Putamen (tissue), 1 donor: ENCODE data around the gene MOAP1.
A peak's percentile ranks its signal among the peaks of the same experiment; 100 is the strongest.
"Not testable (repeated sequence)": the region's sequence is repeated elsewhere in the genome, so short reads cannot be mapped to it uniquely, and the experiment has no call there.

ENCODE experiments used
- DNase-seq: peaks from one replicate; pipeline ENCODE4 v3.0.0-alpha.2; 2016; ENCODE audit warnings: low spot score

Gene MOAP1

DNA sequence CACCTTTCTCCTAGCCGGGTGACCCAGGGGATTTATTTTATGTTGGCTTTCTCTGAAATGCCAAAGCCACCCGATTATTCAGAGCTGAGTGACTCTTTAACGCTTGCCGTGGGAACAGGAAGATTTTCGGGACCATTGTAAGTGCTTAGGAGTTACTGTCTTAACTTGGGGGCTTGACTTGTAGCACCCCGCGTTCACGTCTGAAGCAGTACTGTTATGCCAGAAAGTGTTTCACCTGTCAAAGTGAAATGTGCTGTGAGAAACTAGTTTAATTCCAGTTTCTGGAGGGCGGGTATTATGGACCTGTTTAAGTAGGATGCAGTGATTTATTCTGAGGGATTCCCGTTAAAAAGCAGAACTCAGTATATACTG, 638 bp upstream of the MOAP1 start:
- DNase-seq = no peak

DNA sequence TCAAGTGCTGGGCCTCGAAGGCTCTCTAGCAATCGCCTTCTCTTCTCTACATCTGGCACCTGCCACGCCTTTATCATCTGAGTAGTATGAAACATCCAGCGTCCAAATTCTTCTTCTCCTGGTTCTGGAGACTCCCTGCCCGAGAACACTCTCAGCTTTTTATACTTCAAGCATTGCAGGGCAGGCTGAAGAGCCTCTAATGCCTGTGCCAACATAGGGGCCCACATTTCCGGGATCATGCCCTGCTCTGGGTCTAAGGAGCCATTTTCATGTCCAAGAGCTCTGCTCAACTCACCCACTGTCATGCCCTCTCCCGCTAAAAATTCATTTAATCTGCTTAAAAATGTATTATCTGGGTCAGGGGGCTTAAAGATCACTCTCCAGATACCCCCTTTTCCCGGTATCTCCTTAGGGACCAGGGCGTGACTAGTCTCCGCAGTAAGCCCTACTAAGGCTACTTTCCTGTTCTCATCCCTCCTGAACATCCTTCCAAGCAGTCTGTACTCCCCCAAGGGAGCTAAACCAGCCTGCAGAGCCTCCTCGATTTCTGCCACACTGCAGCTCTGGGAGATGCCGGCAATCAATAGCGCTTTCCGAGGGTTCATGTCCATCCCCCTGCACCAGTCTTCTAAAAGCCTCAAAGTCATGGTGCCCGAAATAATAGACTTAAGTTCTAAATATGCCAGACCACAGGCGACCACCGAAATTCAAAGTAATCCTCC, 940 bp downstream of the MOAP1 start:
- no peak for DNase-seq

DNA sequence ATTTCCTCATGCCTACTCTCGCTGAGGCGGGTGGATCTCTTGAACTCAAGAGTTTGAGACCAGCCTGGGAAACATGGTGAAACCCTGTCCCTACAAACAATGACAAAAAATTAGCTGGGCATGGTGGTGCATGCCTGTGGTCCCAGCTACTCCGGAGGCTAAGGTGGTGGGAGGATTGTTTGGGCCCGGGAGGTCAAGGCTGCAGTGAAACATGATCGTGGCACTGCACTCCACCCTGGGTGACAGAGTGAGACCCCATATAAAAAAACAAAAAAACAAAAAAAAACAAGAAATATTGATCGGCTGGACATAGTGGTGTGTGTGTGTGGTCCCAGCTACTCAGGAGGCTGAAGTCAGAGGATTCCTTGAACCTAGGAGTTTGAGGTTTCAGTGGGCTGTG, 9.2 kb downstream of the MOAP1 start:
- no peak for DNase-seq

DNA sequence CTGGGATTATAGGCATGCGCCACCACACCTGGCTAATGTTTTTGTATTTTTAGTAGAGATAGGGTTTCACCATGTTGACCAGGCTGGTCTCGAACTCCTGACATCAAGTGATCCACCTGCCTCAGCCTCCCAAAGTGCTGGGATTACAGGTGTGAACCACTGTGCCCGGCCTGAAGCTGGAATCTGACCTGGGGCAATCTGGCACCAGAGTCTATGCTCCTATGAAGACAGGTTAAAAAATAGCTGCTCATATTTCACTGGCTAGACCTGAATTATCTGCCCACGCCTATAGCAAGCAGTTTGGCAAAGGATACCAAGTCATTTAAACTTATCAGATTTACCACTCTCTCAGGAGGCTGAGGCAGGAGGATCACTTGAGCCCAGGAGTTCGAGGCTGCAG, 10.0 kb downstream of the MOAP1 start:
- DNase-seq = not testable (repeated sequence)

DNA sequence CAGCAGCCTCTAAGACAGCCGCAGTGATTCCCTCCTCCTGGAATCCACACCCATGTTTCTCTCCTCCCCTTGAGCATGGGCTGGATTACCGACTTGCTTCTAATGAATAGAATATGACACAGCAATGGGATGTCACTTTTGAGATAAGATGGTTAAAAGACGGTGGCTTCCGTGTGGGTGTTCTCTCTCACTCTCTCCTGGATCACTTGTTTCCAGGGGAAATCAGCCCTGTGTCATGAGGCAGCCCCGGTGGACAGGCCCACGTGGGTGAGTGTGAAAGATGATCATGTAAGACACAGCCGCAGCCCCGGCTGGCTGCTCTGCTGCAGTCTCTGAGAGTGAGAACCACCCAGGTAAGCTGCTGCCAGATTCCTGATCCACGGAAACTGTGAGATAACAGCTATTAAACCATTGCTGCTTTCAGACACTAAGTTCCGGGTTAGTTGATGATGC, 10.7 kb downstream of the MOAP1 start:
- peak; percentile 70 for DNase-seq

DNA sequence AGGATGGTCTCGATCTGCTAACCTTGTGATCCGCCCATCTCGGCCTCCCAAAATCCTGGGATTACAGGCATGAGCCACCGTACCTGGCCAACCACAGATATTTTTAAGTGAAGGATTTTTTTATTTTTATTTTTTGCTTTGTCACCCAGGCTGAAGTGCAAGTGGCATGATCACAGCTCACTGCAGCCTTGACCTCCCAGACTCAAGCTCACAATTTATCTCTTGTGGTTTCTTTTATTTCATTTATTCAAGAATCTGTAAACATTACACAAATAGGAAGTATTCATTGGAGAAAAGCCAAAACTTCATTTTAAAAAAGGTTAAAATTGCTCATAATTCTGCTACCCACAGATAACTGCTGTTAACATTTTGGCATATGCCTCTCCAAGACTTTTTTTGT, 13.3 kb downstream of the MOAP1 start:
- DNase-seq = no peak

DNA sequence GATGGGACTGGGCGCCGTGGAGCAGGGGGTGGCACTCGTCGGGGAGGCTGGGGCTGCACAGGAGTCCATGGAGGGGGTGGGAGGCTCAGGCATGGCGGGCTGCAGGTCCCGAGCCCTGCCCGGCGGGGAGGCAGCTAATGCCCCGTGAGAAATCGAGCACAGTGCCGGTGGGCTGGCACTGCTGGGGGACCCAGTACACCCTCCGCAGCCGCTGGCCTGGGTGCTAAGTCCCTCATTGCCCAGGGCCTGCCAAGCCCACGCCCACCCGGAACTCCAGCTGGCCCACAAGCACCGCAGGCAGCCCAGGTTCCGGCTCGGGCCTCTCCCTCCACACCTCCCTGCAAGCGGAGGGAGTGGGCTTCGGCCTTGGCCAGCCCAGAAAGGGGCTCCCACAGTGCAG, 14.6 kb downstream of the MOAP1 start:
- DNase-seq = not testable (repeated sequence)

DNA sequence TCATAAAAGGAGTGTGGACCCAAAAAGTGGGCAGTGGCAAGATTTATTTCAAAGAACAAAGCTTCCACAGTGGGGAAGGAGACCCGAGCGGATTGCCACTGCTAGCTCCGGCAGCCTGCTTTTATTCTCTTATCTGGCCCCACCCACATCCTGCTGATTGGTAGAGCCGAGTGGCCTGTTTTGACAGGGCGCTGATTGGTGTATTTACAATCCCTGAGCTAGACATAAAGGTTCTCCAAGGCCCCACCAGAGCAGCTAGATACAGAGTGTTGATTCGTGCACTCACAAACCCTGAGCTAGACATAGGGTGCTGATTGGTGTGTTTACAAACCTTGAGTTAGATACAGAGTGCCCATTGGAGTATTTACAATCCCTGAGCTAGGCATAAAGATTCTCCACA, 15.1 kb downstream of the MOAP1 start:
- DNase-seq = not testable (repeated sequence)

DNA sequence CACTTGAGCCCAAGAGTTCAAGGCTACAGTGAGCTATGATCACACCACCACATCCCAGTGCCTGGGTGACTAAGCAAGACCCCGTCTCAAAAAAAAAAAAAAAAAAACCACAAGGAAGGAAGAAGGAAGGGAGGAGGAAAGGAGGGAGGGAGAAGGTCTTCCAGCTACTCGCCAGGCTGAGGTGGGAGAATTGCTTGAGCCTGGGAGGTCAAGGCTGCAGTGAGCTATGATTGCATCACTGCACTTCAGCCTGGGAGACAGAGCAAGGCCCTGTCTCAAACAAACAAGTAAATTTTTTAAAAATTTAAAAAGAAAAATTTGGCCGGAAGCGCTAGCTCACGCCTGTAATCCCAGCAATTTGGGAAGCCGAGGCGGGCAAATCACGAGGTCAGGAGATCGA, 16.1 kb downstream of the MOAP1 start:
- DNase-seq = not testable (repeated sequence)

DNA sequence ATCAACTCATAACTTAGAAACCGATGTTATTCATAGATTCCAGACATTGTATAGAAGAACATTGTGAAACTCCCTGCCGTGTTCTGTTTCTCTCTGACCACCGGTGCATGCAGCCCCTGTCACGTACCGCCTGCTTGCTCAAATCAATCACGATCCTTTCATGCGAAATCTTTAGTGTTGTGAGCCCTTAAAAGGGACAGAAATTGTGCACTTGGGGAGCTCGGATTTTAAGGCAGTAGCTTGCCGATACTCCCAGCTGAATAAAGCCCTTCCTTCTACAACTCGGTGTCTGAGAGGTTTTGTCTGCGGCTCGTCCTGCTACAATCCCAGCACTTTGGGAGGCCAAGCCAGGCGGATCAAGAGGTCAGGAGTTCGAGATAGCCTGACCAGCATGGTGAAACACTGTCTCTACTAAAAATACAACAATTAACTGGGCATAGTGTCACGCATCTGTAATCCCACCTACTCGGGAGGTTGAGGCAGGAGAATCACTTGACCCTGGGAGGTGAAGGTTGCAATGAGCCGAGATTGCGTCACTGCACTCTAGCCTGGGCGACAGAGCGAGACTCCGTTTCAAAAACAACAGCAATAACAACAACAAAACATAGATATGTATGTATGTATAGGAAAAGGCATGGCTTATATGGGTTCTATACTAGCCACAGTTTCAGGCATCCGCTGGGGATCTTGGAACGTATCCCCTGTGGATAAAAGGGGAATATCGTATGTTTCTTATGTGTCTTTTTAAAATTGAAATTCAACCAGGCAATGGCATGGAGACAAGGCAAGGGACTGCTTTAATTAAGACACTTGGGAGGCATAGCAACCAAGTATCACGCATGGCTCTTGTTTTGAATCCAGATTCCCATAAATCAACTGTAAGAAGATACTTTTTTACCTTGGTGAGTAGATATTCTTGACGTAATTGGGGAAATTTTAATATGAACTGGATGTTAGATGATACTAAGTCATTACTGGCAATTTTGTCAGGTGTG, 19.1 kb downstream of the MOAP1 start:
- DNase-seq = not testable (repeated sequence)

DNA sequence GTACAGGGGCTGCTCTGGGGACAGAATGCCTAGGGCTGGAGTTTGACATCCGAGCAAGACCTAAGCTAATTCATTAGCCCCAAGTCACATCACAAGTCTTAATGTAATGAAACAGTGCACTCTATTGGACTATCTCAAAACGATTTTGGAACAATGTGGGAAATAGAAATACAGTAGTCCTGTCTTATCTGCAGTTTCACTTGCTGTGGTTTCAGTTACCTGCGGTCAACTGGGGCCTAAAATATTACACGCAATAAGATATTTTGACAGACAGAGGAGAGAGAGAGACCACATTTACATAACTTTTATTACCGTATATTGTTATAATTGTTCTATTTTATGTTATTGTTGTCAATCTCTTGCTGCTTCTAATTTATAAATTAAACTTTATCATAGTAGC, 21.1 kb downstream of the MOAP1 start:
- DNase-seq = no peak

DNA sequence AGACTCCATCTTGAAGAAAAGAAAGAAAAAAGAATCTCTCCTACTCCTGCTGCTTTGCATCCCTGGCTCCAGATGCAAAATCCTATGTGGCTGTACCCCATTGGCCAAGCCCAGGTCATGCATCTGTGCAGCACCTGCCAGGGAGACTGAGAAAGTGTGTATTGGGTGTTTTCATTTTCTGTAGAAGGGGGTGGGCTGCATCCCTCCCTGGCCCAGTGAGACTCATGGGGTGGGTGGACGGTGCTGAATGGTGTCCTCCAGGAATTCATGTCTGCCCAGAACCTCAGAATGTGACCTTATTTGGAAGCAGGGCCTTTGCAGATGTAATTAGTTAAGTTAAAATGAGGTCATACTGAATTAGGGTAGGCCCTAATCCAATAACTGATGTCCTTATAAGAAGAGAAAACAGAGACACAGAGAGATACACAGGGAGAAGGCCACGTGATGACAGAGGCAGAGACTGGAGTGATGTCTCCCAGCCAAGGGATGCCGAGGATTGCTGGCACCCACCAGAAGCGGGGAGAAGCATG, 23.2 kb downstream of the MOAP1 start:
- no peak for DNase-seq

DNA sequence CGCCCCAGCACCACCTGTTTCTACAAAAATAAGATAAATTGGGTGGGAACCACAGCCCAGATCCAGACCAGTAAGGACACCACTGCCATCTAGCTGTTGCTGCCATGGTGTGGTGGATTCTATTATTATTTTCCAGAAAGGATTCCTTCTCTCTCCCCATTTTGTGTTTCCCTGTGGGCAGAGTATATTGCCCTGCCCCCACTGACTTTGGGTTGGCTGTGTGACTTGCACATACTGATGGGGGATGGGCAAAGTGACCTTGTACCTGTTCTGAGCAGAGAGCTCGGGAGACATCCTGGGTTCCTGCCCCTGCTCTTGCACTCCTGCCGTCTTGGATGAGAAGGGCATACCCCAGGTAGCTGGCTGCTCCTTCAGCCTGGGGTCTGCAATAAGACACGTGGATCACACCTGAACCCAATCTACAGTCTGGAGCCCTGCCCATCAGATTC, 24.3 kb downstream of the MOAP1 start:
- DNase-seq = no peak

DNA sequence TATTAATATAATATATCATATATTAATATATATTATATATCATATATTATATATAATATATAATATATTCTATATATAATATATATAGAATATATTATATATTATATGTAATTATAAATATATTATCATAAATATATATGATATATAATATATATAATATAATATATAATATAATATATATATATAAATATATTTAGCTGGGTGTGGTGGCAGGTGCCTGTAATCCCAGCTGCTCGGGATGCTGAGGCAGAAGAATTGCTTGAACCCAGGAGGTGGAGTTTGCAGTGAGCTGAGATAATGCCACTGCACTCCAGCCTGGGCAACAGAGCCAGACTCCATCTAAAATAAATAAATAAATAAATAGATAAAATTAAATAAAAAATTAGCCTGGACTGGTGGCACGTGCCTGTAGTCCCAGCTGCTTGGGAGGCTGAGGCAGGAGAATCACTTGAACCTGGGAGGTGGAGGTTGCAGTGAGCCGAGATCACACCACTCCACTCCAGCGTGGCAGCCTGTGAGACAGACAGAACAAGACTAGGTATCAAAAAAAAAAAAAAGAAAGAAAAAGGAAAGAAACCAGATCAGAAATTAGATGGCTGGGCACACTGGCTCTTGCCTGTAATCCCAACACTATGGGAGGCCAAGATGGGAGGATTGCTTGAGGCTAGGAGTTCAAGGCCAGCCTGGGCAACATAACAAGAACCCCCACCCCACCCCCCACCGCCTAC, 24.9 kb downstream of the MOAP1 start:
- not testable (repeated sequence) for DNase-seq

DNA sequence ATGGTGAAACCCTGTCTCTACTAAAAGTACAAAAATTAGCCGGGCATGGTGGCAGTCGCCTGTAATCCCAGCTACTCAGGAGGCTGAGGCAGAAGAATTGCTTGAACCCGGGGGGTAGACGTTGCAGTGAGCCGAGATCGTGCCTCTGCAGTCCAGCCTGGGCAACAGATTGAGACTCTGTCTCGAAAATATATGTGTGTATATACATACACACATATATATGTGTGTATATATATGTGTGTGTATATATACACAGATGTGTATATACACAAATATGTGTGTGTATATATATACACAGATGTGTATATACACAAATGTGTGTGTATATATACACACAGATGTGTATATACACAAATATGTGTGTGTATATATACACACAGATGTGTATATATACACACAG, 26.3 kb downstream of the MOAP1 start:
- DNase-seq = not testable (repeated sequence)

DNA sequence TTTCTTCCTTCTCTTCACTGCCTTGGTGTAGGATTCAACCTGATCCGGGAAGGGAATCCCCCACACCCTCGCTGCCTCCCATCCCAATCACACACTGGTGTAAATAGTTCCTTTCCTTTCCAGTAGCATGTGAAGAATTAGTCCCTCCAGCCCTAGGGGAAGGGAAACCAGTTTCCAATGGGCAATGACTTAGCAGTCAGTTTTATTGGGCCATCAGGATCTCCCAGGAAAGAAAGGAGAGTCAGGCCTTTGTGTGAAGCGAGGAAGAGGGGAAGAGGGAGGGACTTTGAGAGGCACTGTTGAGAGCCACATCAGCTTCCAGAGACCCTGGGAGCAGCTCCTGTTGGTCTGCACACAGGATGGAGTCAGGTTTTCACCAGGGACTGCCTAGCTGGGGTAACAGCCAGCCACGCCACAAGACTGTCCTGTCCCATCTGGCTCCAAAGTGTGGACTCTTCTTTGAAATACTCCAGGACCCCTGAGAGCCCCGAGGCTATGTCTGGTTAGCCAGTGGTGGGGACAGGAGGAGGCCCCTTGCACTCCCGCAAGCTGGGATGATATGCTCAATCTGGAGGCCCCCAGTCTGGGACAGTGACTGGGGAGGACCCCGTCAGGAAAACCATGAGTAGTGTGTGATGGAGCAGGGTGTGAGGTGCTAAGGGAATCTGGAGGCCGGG, 27.9 kb downstream of the MOAP1 start:
- no peak for DNase-seq

DNA sequence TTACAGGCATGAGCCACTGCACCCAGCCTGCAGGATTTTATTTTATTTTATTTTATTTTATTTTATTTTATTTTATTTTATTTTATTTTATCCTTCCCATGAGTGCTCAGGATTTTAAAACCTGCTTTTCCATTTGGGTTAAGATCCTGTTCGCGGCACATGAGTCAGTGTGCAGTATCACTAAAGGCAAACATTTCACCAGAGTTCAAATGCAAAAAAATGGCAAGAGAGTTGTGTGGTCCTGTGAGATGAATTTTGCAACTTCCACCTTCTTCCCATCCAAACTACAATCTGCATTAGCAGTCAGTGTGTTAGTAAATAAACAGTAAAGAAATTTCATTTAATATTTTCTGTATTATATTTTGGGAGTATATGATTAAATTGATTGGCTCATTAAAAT, 29.0 kb downstream of the MOAP1 start:
- no peak for DNase-seq

DNA sequence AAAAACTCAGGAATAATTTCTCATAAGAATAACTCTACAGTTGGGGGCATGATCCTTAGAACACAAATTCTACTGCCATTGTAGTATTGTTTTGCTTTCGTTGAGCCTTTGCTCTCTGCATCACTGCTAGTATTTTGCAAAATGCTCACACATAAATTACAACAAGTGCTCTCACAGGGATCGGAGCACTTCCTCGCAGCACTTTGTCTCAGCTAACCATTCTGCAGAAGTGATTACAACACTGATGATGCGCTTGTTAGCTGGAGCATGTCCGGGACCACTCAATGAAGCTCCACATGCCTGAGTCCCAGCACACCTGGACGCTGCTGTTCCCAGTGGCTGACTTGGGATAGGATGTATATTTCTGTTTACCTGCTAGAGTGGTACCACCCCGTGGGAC, 31.6 kb downstream of the MOAP1 start:
- no peak for DNase-seq

DNA sequence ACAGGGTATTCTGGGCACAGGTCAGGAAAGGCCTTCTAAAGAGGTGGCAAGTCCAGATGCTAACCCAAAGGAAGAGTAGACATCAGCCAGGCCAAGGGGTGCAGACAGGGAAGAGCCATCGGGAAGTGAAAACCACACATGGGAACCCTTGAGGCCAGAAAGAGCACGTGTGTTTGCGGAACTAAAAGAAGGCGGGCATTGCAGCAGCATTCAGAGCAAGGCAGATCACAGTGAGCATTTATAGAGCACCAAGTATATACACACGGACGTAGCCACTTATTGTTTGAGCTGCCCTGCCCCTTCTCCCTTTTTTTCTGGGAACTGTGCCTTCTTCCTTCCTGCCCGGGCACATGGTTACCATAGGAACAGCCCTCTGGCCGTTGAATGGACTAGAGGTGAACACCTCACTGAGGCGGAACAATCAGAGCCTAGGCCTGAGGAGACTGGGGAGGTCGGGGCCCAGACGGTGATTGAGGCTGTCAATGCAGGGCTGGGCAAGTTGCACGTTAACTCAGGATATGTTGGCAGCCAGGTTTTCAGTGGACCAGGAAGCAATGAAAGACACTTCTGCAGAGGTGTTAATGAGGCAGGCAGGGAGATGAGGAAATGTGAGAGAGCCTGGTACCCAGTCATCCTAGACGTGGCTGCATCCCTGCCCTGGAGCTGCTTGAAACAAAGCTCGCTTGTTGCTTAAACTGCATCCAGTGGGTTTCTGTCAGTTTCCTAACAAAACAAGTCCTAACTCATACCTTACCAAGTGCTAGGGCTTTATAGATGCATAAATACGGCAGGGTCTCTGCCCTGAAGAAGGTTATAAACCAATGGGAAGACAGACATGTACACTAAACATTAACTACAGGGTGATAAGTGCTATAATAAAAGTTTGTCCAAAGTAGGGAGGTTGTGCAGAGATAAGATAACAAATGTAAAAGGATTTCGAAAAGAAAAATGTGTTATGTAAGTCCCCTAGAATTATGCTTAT, 34.2 kb downstream of the MOAP1 start:
- DNase-seq = no peak

DNA sequence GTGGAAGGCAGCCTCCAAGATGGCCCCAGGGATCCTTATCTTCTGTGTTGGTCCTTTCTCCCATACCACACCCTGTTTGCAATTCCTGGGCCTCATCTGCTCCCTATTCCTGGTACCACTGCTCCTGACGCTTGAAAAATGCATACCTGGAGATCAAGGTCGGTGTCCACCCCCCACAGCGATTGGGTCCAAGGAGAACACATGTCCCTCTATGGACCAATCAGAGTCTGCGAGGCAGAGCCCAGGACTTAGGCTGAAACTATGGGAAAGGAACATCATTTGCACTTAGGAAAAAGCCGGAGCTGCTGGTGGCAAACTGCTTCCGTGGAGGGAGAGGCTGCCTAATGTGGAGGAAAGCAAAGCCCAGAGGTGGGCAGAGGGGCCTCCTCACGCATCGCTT, 35.7 kb downstream of the MOAP1 start:
- no peak for DNase-seq
